Left hindlimb (tissue), 1 donor: ENCODE results near the gene UBE2C.

Source experiments
- DNase-seq: peaks from one replicate; pipeline ENCODE4 v3.0.0-alpha.2; 2018

Gene UBE2C

DNA sequence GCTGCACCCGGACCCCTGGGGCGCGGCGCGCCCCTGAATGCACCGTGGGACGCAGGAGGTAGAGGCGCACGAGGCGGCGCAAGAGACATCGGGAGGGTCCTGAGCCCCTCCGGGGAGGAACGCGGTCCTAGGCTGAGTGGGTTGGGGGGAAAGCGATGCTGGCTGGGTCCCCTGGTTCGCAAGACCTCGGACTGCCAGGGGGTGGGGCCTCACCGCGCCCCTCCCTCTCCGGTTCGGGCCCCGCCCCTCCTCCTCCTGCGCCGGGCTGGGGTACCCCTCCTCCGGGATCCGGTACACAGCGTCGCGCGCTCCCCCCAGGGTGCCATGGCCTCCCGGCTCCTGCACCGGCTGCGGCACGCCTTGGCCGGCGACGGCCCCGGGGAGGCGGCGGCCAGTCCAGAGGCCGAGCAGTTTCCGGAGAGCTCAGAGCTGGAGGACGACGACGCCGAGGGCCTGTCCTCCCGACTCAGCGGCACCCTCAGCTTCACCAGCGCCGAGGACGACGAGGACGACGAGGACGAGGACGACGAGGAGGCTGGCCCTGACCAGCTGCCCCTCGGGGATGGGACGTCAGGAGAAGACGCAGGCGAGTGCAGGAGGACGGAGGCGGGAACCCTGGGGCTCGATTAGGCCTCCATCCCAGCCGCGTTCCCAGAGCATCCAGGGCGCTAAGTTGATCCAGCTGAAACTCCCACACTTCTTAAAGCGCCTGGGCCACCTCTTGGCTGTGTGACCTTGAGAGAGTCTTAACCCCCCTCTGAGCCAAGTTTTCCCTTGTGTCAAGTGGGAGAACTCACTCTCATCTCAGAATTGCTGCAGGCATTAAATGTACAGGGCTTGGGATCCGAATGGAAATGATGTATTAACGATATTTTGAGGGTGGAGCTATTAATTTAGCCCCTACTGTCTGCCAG lies 21.7 kb downstream of the UBE2C start:
- peak; percentile 88 for DNase-seq

DNA sequence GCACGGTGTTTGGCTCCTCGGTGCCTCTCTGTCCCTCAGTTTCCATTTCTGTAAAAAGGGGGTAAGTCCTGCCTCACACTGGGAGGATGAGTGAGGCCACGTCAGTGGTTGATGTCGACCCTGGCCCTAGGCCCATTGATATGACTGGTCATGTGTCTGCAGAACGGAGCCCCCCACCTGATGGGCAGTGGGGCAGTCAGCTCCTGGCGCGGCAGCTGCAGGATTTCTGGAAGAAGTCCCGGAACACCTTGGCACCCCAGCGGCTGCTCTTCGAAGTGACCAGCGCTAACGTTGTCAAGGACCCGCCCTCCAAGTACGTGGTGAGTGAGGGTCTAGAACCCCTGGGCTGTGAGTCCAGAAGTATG lies 22.3 kb downstream of the UBE2C start:
- DNase-seq, result peak; percentile 25

DNA sequence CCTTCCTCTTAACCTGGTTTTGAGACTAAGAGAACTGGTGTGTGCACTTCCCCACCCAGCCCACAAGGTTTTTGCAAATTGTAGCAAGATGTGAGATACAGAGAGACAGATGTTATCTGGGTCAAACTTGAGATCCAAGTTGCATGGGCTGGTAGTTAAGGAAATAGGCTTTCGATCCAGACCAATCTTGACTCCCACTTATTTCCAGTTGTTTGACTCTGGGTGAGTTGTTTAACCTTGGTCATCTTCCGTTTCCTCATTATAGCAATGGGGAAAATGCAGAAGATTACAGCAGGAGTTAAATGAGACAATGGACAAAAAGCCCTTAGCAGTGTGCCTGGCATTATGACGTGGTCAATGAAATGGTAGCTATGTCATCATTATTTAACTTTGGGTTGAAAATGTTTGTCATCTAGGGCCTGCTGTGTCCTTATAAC lies 22.9 kb downstream of the UBE2C start:
- no peak for DNase-seq

DNA sequence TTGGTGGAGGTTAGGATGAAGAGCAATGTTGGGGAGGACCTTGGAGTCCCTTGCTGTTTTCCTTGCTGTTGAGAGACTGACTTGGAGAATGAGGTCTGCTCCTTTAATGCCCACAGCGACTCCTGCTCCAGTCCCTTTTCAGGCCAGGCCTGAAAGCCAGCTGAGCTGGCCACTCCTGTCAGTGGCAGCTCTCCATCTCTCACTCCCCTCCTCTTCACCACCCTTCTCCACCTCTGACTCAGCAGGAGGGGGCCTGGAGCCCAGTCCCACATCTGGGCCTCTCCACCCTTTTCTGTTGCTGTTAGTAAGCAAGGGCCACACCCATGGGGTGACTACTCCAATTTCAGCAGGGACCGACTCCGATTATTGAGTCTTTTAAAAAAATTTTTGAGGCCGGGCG lies 23.4 kb downstream of the UBE2C start:
- DNase-seq, result no peak

DNA sequence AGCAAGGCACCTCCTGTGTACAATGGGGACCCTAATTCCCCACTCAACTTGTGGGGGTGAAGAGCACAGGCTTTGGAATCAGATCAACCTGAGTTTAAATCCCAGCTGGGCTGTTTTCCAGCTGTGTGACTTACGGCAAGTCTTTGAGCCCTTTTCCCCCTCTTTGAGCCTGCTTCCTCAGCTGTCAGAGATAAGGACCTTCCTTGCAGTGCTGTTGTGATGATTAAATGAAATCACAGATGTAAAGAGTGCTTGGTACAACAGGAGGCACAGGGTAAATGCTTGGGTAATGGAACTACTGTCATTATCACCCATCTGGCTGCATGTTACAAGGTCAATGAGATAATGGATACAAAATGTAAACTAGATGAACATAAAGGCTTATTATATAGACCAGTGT lies 24.4 kb downstream of the UBE2C start:
- DNase-seq, result no peak

DNA sequence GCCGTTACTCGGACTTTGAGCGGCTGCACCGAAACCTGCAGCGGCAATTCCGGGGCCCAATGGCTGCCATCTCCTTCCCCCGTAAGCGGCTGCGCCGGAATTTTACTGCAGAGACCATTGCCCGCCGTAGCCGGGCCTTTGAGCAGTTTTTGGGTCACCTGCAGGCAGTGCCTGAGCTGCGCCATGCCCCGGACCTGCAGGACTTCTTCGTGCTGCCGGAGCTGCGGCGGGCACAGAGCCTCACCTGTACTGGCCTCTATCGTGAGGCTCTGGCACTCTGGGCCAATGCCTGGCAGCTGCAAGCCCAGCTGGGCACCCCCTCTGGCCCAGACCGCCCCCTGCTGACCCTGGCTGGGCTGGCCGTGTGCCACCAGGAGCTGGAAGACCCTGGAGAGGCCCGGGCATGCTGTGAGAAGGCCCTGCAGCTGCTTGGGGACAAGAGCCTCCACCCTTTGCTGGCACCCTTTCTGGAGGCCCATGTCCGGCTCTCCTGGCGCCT lies 28.3 kb downstream of the UBE2C start:
- no peak for DNase-seq

DNA sequence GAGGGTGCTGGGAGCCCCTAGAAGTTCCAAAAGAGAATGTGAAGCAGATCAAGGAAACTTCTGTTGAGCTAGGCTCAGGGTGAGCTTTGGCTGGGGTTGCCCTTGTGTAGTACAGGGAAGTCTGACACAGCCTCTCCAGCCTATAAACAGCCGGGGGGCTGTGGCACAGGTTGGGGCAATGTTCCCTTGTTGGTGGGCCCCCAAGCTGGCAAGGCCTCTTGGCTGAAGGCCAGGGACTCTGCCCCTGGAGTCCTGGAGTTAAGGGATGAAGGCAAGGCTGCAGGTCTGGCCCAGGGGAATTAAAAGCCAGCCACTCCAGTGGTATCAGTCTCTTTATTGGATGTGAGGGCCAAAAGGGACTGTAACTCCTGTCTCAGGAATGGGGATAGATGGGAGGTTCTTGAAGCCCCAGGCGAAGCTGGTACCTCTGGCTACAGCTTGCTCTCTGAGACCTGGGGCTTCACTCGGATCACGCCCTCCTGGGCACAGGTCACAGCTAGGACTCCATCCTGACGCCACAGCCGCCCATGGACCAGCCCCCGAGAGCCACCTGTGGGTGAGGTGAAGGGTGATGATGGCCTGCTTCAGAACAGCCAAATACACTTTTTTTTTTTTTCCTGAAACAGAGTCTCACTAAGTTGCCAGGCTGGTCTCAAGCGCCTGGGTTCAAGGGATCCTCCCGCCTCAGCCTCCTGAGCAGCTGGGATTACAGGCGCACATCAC lies 29.1 kb downstream of the UBE2C start:
- DNase-seq, result no peak

DNA sequence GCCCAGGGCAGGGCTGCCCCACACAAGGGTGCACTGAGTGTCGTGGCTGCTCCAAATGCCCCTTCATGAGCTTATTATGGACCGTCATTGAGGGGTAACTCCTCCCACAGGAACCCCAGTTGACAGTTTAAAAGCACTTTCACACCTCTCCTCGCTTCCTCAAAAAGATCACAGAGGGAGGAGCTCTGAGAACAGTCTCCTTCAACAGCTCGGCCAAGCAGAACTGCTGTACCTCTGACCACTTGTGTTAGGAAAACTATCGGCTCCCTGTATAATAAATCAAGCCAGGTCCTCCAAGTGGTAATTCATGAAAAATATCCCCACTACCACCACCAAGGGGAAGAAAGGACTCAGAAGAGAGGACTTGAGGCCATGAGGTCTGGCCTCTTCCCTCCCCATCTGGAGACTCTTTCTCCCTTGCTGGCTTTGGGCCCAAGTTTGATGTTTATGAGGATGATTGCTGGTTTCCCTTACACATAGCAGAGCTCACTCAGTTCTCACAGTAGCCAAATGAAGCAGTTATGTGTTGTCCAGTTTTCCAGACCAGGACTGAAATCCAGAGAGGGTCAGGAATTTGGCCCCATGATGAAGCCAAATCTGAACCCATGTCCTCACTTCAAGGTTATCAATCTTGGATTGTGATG lies 29.8 kb downstream of the UBE2C start:
- no peak for DNase-seq

DNA sequence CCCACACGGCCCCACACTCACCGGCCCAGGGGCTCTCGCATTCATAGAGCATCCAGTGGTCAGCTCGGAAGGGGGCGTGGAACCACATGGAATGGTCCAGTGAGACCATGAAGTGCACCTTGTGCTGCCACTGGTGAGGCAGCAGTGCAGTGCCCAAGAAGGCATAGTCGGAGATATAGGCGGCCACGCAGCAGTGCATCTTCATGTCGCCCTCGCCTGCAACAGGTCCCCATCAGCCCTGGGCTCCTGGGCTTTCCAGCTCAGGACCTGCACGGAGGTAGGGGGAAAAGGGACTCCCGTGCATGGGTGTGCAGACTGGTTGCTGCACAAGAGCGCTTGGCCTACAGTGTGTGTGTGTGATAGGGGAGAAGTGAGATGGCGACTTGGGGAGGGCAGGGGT lies 31.1 kb downstream of the UBE2C start:
- no peak for DNase-seq

DNA sequence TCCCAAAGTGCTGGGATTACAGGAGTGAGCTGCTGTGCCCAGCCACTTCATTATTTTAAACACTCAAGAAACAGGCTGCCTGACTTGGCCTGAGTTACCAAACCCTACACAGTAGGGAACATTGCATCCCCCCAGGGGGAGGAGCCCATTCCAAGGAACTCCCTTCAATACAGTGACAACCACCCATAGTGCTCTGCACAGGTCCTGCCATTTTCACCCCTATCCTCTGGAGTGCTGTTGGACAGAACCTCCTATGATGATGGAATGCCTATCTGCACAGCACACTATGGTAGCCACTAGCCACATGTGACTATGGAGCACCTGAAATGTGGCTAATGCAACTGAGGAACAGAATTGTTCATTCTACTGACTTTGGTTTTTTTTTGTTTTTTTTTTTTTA lies 33.0 kb downstream of the UBE2C start:
- no peak for DNase-seq

DNA sequence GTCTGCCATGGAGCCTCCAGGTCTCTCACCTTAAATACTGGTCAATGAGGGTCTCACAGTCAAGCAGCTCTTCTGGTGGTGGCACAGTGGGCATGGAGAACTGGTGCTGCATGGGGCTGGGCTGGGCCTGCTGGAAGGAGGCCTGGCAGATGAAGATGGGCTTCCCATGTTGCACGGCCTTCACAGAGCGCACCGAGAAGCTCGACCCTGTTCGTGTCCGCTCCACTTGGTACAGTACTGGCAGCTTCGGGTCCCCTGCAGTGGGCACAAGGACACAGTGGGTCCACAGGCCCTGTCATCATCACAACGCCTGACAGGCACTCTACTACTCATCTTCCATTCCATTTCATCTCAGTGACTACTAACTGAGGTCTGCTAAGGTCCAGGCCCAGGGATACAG lies 36.0 kb downstream of the UBE2C start:
- DNase-seq, result no peak

DNA sequence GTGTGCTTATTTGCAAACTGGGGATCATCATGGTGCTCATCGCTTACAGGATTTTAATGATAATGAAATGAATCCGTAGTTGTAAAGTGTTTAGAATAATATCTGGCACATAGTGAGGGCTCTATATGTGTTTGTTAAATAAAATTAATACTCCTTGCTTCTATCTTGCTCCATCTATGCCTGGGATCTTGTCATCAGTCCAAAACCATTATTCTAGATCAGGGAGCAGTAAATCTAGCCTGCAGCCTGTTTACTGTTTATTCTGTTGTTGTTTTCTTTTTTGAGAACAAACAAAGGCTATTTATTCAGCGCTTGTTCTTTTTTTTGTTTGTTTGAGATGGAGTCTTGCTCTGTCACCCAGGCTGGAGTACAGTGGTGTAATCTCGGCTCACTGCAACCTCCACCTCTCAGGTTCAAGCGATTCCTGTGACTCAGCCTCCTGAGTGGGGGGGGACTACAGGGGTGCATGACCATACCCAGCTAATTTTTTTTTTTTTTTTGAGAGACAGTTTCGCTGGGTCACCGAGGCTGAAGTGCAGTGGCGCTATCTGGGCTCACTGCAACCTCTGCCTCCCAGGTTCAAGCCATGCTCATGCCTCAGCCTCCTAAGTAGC lies 36.6 kb downstream of the UBE2C start:
- DNase-seq, result no peak

DNA sequence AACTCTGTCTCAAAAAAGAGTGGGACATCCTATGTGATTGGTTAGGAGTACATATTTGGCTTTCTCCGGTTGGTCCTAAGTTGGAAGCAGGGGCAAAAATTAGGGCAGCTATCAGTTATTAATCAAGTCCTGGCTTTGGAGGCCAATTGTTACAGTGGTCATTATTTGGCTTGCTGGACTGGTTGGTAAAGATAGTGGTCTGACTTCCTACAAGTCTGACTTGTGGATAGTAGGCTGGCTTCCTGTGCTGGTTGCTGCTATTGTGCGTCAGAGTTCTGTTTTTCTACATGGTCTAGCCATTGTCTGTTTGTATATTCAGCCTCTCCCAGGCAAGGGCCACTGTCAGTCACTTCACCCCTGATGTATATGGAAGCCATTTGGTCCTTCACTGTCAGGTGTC lies 37.8 kb downstream of the UBE2C start:
- no peak for DNase-seq

DNA sequence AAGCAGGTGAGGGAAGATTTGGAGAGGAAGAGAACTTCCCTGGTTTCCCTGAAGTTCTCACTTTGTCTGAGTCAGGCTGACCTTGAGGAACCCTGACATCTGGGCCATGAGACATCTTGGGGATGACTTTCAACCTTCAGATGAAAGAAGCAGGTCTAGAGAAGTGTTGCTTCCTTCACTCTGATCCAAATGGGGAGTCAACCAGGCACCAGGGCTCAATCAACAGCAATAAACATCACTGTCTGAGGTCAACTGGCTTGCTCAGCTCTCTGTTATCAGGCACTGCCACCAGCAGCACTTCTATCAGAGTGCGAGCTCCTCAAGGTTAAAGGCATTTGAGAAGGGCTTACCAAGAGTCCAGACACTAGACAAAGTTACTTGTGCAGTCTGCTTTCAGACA lies 38.5 kb downstream of the UBE2C start:
- DNase-seq, result no peak

DNA sequence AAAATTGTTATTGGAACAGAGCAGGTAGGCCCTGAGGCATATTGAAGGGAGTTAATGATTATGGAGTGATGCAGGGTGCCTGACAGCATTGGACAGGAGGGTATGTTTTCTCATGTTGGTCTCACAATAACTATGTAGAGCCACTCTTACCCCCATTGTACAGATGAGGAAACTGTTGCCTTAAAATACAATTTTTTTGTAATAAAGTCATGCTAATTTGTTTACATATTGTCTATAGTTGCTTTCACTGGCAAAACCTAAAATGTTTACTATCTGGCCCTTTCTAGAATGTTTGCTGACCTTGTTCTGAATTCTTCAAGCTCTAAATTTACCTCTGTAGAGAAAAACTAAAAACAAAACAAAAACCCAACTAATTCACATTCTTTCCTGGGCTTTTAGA lies 39.1 kb downstream of the UBE2C start:
- no peak for DNase-seq

DNA sequence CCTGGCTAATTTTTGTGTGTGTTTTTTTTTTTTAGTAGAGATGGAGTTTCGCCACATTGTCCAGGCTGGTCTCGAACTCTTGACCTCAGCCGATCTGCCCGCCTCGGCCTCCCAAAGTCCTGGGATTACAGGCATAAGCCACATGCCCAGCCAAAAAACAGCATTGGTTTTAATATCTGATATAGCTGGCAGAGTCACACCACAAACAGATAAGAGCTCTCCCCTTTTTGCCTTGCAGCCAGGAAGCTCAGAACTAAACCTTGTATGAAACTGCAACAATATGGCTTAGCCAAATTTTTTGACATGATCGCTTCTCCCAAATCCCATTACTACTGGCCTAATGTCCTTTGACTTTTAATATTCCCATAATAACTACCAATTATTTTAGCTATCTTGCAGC lies 39.9 kb downstream of the UBE2C start:
- no peak for DNase-seq

DNA sequence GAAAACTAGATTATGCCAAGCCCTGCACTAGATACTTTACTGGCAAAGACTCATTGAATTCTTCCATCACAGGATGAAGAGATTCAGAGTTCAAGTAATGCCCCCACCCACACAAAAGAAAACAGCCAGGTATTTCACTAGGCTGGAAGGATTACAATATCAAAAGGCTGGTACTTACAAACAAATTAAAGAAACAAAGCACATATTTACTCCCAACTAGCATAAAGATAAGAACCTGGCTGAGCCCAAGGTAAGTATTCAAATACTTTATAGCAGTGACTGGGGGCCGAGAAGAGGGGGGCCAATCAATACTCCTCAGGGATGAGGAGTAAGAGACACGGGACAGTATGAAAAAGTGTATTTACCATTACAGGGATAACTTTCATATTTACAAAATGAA lies 41.0 kb downstream of the UBE2C start:
- DNase-seq, result no peak

DNA sequence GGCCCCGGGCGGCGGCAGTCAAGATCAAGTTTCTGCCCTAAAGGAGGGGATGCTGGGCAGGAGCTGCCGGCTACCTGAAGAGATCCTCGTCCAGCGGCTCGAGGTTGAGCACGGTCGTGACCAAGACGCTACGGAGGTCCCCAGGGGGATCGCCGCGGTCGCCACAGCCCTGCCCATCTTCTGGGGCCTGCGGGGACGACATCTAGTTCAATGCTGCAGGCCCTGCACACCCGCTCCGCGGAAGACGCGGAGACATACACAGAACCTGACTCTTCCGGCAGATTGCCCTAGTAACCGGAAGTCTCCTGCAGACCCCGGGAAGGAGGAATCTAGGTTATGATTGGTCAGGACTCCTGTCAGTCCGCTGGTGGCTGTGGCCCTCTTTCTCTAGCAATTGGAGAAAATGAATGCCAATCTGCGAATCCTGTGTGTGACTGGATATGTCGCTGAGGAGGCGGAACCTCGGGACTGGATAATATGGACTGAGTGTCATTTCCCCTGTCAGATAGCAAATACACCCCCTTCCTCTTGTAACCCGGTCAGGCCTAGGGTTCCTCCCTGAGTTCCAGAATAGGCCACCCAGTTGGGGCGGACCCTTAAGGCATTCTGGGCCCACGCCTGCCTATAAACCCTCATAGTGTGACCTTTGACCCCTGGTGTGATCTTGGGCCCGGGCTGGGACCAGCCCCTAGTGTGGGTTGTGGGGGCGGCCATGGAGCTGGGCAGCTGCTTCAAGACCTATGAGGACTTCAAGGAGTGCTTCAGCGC lies 44.9 kb downstream of the UBE2C start, which contains the start of the genes ACOT8 and ZSWIM3:
Gene ACOT8, minus strand, starts transcription at position 279 of the 768 bp plus-strand sequence. Its CDS starts 77 bp downstream, at position 202.
Gene ZSWIM3, plus strand, starts transcription at position 501 of the 768 bp plus-strand sequence. Its CDS starts 212 bp downstream, at position 713.
- DNase-seq, result peak; percentile 97

DNA sequence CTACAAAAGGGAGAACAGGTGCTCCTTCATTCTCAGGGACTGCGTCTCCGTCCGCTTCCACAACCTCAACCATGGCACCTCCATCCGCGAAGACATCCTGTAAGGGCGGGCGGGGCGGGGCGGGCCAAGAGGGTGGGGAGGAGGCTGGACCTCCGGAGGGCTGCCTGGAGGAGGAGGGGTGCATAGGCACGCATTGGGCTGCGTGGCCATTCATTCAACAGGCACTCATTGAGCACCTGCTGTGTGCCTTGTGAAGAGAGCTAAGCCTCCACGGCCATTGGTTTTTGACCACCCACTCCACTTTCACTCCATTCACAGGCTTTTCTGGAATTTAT lies 45.4 kb downstream of the UBE2C start:
- DNase-seq, result no peak

DNA sequence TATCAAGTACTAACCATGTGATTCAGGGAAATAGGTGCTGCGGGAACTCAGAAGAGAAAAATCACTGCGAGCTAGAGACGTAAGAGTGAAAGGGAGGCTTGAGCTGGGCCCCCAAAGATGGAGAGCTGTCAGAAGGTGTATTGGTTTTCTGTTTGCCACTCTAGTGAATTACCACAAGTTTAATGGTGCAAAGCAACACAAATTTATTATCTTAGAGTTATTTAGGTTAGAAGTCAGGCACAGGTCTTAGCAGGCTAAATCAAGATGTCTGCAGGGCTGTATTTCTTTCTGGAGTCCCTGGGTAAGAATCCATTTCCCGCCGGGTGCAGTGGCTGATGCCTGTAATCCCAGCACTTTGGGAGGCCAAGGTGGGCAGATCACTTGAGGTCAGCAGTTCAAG lies 47.5 kb downstream of the UBE2C start:
- DNase-seq, result no peak

DNA sequence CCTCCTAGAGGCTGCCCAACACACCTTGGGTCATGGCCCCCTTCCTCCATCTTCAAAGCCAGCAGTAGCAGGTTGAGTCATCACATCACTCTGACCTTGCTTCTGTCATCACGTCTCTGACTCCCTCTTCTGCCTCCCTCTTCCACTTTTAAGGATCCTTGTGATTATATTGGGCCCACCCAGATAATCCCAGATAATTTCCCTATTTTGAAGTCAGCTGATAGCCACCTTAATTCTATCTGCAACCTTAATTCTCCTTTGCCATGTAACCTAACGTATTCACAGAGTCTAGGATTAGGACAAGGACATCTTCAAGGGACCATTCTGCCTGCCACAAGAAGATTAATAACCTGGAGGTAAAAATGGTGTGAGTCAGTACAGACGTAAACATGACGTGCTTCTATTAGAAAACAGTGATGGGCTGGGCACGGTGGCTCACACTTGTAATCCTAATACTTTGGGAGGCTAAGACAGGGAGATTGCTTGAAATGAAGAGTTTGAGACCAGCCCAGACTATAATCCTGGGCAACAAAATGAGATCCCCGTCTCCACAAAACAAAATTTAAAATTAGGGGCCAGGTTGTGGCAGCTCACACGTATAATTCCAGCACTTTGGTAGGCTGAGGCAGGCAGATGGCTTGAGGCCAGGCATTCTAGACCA lies 48.2 kb downstream of the UBE2C start:
- no peak for DNase-seq
